DOHH2 (cell line): ENCODE measurements around the gene ZKSCAN2.

Source experiments
- H3F3A ChIP-seq: fragments of 200-600 bp; sonication (generic), shearing (Covaris generic); 2 replicates; pipeline ENCODE4 v1.6.0; 2016; ENCODE audit warnings: antibody characterized with exemption, mild to moderate bottlenecking; ENCODE audit not compliant: control insufficient read depth, insufficient read depth
- H3K27ac ChIP-seq: fragments of 200-600 bp; sonication (generic); 2 replicates; pipeline ENCODE4 v1.5.1; 2014; ENCODE audit warnings: low read depth, mild to moderate bottlenecking, low read length, moderate library complexity
- H3K27me3 ChIP-seq: fragments of 200-600 bp; sonication (generic); 2 replicates; pipeline ENCODE4 v1.6.1; 2014; ENCODE audit warnings: mild to moderate bottlenecking, low read length, mixed read lengths; ENCODE audit not compliant: control insufficient read depth
- H3K36me3 ChIP-seq: fragments of 200-600 bp; sonication (generic); 2 replicates; pipeline ENCODE4 v1.6.1; 2014; ENCODE audit warnings: mild to moderate bottlenecking, low read length, moderate library complexity, mixed read lengths; ENCODE audit not compliant: control insufficient read depth
- H3K4me1 ChIP-seq: fragments of 200-600 bp; sonication (generic); 2 replicates; pipeline ENCODE4 v1.6.1; 2014; ENCODE audit warnings: mild to moderate bottlenecking, low read length, mixed read lengths; ENCODE audit not compliant: control insufficient read depth
- H3K4me2 ChIP-seq: fragments of 200-600 bp; sonication (generic); 2 replicates; pipeline ENCODE4 v1.6.0; 2014; ENCODE audit warnings: mild to moderate bottlenecking, low read length, moderate library complexity
- H3K4me3 ChIP-seq: fragments of 200-600 bp; sonication (generic); 2 replicates; pipeline ENCODE4 v1.5.1; 2014; ENCODE audit warnings: mild to moderate bottlenecking, low read length, mixed read lengths
- H3K79me2 ChIP-seq: fragments of 200-600 bp; sonication (generic); 2 replicates; pipeline ENCODE4 v1.6.1; 2014; ENCODE audit warnings: mild to moderate bottlenecking, low read length, mixed read lengths; ENCODE audit not compliant: control insufficient read depth
- H3K9me2 ChIP-seq: fragments of 200-600 bp; sonication (generic); replicated peaks from 2 replicates; pipeline ENCODE4 v1.6.1; 2014; ENCODE audit warnings: mild to moderate bottlenecking, low read length, mixed read lengths; ENCODE audit not compliant: control insufficient read depth
- H3K9me3 ChIP-seq: fragments of 200-600 bp; sonication (generic); 2 replicates; pipeline ENCODE4 v1.6.1; 2014; ENCODE audit warnings: antibody characterized with exemption, low read length, mixed read lengths; ENCODE audit not compliant: control insufficient read depth, insufficient read depth
- H4K20me1 ChIP-seq: fragments of 200-600 bp; sonication (generic); 2 replicates; pipeline ENCODE4 v1.6.0; 2014; ENCODE audit warnings: low read depth, mild to moderate bottlenecking, antibody characterized with exemption, low read length, moderate library complexity; ENCODE audit not compliant: control insufficient read depth, insufficient read depth
- EZH2phosphoT487 ChIP-seq: fragments of 200-600 bp; sonication (generic); IDR thresholded peaks from 2 replicates; pipeline ENCODE4 v1.6.1; 2017; ENCODE audit warnings: borderline replicate concordance, mild to moderate bottlenecking, antibody characterized with exemption, low read length, moderate library complexity, mixed read lengths
- TF ChIP-seq, protein P1 (sequence below): fragments of 200-600 bp; sonication (generic); IDR thresholded peaks from one replicate; pipeline ENCODE4 v1.5.1; 2014; ENCODE audit warnings: antibody characterized with exemption, mild to moderate bottlenecking, low read depth, low read length; ENCODE audit not compliant: poor library complexity, severe bottlenecking

Gene ZKSCAN2

DNA sequence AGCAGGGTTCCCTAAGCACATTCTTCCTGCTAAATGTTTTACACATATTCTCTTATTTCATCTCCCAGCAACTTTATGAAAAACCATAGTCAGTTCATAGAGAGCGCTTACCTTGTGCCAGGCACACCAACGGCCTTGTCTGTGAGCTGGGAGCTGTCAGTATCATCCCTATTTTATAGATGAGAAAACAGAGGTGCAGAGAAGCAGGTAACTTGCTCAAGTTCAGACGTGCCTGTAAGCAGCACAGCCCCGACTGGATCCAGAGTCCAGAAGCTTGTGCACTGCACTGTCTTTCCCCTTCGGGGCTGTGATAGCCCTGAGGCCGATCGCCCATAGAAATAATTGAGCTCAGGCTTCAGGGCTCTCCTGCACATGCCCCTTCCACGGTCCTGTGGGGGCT, 34.7 kb downstream of the ZKSCAN2 start:
- Histone ChIP-seq H3K27ac (no peak overlapping the region), H3K9me2 (no peaks in the 10 kb centered on the region), H3K4me1 (no peaks in the 10 kb centered on the region), H3K4me3 (no peak overlapping the region), H3K27me3 (no peaks in the 10 kb centered on the region), H4K20me1 (no peaks in the 10 kb centered on the region; the same call in 1 of the 2 replicates), H3F3A (no peaks in the 10 kb centered on the region), H3K36me3 (no peaks in the 10 kb centered on the region), H3K9me3 (no peaks in the 10 kb centered on the region), H3K4me2 (no peak overlapping the region), H3K79me2 (no peaks in the 10 kb centered on the region)
- TF ChIP-seq EZH2phosphoT487: no peak
- TF ChIP-seq, protein P1, sequence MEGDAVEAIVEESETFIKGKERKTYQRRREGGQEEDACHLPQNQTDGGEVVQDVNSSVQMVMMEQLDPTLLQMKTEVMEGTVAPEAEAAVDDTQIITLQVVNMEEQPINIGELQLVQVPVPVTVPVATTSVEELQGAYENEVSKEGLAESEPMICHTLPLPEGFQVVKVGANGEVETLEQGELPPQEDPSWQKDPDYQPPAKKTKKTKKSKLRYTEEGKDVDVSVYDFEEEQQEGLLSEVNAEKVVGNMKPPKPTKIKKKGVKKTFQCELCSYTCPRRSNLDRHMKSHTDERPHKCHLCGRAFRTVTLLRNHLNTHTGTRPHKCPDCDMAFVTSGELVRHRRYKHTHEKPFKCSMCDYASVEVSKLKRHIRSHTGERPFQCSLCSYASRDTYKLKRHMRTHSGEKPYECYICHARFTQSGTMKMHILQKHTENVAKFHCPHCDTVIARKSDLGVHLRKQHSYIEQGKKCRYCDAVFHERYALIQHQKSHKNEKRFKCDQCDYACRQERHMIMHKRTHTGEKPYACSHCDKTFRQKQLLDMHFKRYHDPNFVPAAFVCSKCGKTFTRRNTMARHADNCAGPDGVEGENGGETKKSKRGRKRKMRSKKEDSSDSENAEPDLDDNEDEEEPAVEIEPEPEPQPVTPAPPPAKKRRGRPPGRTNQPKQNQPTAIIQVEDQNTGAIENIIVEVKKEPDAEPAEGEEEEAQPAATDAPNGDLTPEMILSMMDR: no peak

DNA sequence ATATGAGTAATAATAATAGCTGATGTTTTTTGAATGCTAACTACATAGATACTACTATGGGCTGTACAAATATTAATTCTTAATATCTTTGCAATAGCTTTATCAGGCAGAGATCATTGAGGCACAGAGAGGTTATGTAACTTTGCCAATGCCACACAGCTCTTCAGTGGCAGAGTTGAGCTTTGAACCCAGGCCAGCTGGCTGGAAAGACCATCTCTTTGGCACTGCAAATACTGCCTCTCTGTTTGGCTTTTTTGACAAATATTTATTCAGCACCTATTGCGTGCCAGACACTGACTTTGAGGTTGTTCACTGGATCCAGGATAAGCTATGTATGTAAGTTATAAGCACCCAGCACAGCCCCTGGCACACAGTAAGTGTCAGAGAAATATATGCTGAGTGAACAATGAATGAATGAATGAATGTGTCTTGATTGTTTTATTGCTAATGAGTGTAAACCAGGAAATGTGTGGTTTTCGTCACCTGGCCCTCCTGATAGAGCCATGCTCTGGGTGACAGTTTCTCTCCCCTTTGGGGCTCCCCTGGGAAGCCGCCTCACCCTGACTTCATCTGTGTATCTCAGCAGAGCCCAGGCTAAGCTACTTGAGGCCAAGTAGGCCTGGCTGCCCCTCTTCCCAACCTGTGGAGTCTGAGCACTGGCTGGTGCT, 38.4 kb downstream of the ZKSCAN2 start:
- no peaks in the 10 kb centered on the region for H3K27me3 ChIP-seq
- no peak for TF ChIP-seq EZH2phosphoT487
- TF ChIP-seq, protein P1: no peak
- H3K4me1 ChIP-seq: no peaks in the 10 kb centered on the region
- H3K9me3 ChIP-seq: no peaks in the 10 kb centered on the region
- no peaks in the 10 kb centered on the region for H3F3A ChIP-seq
- H3K4me2 ChIP-seq: no peak overlapping the region
- no peaks in the 10 kb centered on the region for H3K36me3 ChIP-seq
- H3K27ac ChIP-seq: no peak overlapping the region
- H3K9me2 ChIP-seq: no peaks in the 10 kb centered on the region
- no peak overlapping the region for H3K4me3 ChIP-seq
- no peaks in the 10 kb centered on the region for H4K20me1 ChIP-seq
- no peaks in the 10 kb centered on the region for H3K79me2 ChIP-seq

DNA sequence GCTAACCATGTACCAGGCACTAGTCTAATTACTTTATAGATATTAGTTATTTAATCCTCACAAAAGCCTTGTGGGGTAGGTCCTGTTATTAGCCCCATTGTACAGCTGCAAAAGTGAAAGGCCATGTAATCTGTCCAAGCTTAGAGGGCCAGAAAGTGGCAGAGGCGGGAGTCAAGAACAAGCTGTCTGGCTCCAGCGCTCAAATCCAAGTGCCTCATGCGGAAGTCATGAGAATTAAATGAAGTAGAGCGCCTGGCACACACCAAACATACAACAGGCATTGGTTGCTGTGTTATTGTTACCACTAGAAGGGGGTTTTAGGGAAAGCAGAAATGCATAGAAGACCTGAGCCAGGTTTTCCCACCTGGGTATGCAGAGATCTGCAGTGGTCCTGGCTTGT, 39.7 kb downstream of the ZKSCAN2 start:
- no peaks in the 10 kb centered on the region for H3F3A ChIP-seq
- no peaks in the 10 kb centered on the region for H3K9me3 ChIP-seq
- no peak overlapping the region for H3K4me3 ChIP-seq
- H3K27me3 ChIP-seq: no peaks in the 10 kb centered on the region
- no peak overlapping the region for H3K4me2 ChIP-seq
- no peak overlapping the region for H3K27ac ChIP-seq
- no peaks in the 10 kb centered on the region for H4K20me1 ChIP-seq
- H3K79me2 ChIP-seq: no peaks in the 10 kb centered on the region
- TF ChIP-seq, protein P1: no peak
- no peak for TF ChIP-seq EZH2phosphoT487
- no peaks in the 10 kb centered on the region for H3K36me3 ChIP-seq
- no peaks in the 10 kb centered on the region for H3K9me2 ChIP-seq
- H3K4me1 ChIP-seq: no peaks in the 10 kb centered on the region
